NCI-H82 treated with DMSO at 0.1 percent for 48 hours (cell line): ENCODE measurements around the gene CERT1.
A peak's percentile ranks its signal among the peaks of the same experiment; 100 is the strongest.
"Not testable (repeated sequence)": the region's sequence is repeated elsewhere in the genome, so short reads cannot be mapped to it uniquely, and the experiment has no call there.

ENCODE experiments used
- DNase-seq: peaks from one replicate; lab custom pipeline; 2025; ENCODE audit not compliant: unreplicated experiment; lab: John Stamatoyannopoulos, UW

The CERT1 gene

GRCh38 chr5:75355236-75355635 lies 156.2 kb downstream of the CERT1 start:
- DNase-seq, result no peak

- no peak for DNase-seq
Observed at GRCh38 chr5:75351139-75351926, 160.1 kb downstream of the CERT1 start.

DNA sequence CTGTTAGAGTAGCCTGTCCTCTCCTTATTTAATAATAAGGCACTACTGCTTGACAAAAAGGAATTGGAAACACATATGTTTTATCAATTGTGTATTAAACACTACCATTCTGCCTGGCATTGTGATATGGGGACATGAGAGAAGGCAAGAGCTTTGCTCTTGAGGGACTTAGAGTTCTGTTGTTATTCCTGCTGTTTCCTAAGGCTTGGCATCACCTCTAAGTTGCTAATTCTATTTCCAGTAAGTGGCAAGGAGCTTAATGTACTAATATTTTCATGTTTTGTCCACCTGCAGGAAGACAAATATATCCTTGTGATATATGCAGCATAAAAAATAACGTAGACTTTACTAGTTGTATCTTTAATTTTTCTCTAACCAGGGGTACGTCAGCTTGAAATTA lies 161.8 kb downstream of the CERT1 start:
- no peak for DNase-seq

DNA sequence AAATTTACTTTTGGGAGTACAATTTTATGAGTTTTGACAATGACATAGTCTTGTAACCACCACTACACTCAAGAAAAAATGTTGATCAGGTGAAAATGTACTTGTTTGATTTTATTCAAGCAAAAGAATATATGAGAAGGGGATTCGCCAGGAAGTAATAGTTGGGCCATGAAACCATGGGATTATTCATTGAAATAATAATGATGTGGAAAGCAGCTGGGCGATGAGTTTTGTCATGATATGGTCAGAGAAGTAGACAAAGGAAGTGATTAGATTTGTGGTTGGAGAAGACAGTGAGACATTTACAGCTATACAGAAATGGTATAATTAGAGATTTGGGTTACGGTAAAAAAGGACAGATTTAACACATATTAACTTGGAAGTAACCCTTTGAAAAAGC lies 163.2 kb downstream of the CERT1 start:
- no peak for DNase-seq

- DNase-seq, result no peak
Observed at GRCh38 chr5:75342836-75343235, 168.6 kb downstream of the CERT1 start.

GRCh38 chr5:75341934-75342333 lies 169.5 kb downstream of the CERT1 start:
- DNase-seq, result no peak

- no peak for DNase-seq
Observed at GRCh38 chr5:75340714-75341478, 170.5 kb downstream of the CERT1 start.

- no peak for DNase-seq
Observed at GRCh38 chr5:75338408-75338807, 173.0 kb downstream of the CERT1 start.

DNA sequence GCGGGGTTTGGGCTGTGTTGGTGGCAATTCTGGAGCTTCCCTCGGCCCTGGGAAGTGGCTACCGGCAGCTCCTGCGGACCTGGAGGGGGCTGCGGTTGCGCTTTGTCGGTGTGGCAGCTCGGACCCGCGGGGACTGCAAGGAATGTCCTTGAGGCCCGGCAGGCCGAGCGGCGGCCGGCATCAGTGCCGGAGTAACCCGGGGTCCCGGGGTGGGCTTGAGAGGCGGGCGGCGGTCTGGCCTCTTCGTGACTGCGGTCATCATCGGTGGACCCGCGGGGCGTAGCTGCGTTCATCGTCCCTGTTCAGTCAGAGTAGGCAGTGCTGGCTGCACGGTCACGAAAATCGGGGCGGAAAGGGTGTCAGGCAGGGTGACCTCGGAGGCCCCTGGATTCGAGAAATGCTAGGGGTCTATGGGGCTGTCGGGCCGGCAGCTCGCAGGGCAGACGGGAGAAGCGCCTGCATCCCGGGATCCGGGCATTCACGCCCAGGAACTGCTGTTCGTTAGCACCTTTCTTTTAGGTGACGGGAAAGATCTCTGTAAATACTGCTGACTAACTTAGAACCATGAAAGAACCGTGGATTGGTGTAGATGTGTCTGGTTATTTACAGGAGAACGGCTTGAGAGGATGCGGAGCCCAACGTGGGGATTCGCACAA lies 173.9 kb downstream of the CERT1 start:
- DNase-seq, result no peak

GRCh38 chr5:75336615-75337336 lies 174.7 kb downstream of the CERT1 start, which contains the start of gene HMGCR:
TSS of gene HMGCR (plus strand) at chr5:75337220. CDS start at chr5:75342606, 5,386 bp downstream.
- peak; percentile 95 for DNase-seq

- DNase-seq, result peak; percentile 79
Observed at GRCh38 chr5:75335952-75336614, 175.3 kb downstream of the CERT1 start.

GRCh38 chr5:75335486-75335885 lies 175.9 kb downstream of the CERT1 start:
- no peak for DNase-seq

GRCh38 chr5:75334413-75334812 lies 177.0 kb downstream of the CERT1 start:
- DNase-seq, result not testable (repeated sequence)

DNA sequence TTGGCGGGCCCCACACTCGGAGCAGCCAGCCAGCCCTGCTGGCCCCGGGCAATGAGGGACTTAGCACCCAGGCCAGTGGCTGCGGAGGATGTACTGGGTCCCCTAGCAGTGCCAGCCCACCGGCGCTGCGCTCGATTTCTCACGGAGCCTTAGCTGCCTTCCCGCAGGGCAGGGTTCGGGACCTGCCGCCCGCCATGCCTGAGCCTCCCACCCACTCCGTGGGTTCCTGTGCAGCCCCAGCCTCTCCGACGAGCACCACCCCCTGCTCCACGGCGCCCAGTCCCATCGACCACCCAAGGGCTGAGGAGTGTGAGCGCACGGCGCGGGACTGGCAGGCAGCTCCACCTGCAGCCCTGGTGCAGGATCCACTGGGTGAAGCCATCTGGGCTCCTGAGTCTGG lies 177.7 kb downstream of the CERT1 start:
- not testable (repeated sequence) for DNase-seq

- no peak for DNase-seq
Observed at GRCh38 chr5:75331095-75332090, 180.0 kb downstream of the CERT1 start.

- no peak for DNase-seq
Observed at GRCh38 chr5:75330404-75330803, 181.0 kb downstream of the CERT1 start.
